Activated naive CD8-positive, alpha-beta T cell treated with anti-CD3 and anti-CD28 coated beads for 36 hours (primary cell): Measurements from ENCODE around the gene IRS1. TPM values are rescaled to one million over a fixed set of nuclear protein-coding genes. Genes with fewer than 3 reads are reported as not detected.

Experiments used
- DNase-seq: peaks from one replicate; pipeline ENCODE4 v3.0.0; 2021
- H3K27ac Mint-ChIP-seq: one replicate; pipeline ENCODE4 v1.8.0; 2022; ENCODE audit warnings: mild to moderate bottlenecking, moderate library complexity, mixed read lengths
- H3K27me3 Mint-ChIP-seq: one replicate; pipeline ENCODE4 v1.8.0; 2022; ENCODE audit warnings: mild to moderate bottlenecking, mixed read lengths
- H3K36me3 Mint-ChIP-seq: one replicate; pipeline ENCODE4 v1.8.0; 2021; ENCODE audit warnings: mild to moderate bottlenecking, mixed read lengths
- H3K4me1 Mint-ChIP-seq: one replicate; pipeline ENCODE4 v1.8.0; 2021; ENCODE audit warnings: mixed read lengths
- H3K4me3 Mint-ChIP-seq: one replicate; pipeline ENCODE4 v1.8.0; 2022; ENCODE audit warnings: mild to moderate bottlenecking, moderate library complexity, mixed read lengths
- H3K9me3 Mint-ChIP-seq: one replicate; pipeline ENCODE4 v1.8.0; 2022; ENCODE audit warnings: mixed read lengths
- total RNA-seq, 2 experiments: library from RNA; stranded (reverse); gene quantifications; one replicate each; pipeline ENCODE4 v1.2.3, GENCODE V29; 2021

IRS1 gene
- total RNA-seq, 2 experiments from 2014 or later, result 4.4 to 5.1 TPM

DNA sequence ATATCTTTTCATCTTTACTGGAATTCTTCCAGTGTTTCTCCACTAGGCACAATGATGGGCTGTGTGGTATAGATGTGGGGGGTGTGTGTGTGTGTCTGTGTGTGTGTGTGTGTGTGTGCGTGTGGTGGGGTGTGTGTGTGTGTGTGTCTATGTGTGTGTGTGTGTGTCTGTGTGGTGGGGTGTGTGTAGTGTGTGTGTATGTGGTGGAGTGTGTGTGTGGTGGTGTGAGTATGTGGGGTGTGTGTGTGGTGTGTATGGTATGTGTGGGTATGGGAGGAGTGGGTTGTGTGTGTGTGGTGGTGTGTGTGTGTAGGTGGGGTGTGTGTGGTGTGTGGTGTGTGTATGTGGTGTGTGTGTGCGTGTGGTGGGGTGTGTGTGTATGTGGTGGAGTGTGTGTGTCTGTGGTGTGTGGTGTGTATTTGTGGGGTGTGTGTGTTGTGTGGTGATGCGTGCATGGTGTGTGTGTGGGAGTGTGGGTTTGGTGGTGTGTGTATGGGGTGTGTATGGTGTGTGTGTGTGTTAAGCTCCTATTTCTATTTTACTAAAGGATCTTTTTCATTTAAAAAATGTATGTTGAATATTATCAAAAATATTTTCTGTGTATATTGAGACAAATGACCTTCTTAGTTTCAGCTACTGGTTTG lies 84.2 kb downstream of the IRS1 start:
- H3K27ac Mint-ChIP-seq, result no peak overlapping the region
- peaks cover 18% of the 10 kb centered on the region for H3K27me3 Mint-ChIP-seq
- no peak overlapping the region for H3K4me3 Mint-ChIP-seq
- H3K4me1 Mint-ChIP-seq, result peaks cover 5% of the 10 kb centered on the region
- no peak for DNase-seq
- no peaks in the 10 kb centered on the region for H3K9me3 Mint-ChIP-seq
- no peaks in the 10 kb centered on the region for H3K36me3 Mint-ChIP-seq

DNA sequence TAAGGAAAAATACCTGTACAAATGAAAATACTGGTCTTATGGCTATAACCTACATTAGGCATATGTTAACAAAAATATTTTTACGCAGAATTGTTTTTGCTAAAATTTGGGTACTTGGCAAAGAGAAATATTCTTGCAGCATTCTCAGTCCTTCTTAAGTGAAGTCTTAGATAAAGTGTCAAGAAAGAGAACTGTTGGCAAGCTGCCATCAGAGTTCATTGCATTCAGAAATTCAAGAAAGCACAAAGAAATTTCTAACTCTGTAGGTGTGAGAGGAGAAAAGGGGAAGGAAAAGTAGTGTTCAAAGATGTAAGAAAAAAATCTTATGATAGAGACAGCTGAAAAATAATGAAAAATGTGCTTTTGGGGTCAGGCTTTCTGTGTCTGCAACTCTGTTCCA lies 86.7 kb downstream of the IRS1 start:
- Mint-ChIP-seq H3K4me3 (no peak overlapping the region), H3K36me3 (no peaks in the 10 kb centered on the region), H3K27ac (no peak overlapping the region), H3K27me3 (peaks cover 6% of the 10 kb centered on the region), H3K4me1 (peaks cover 5% of the 10 kb centered on the region), H3K9me3 (no peaks in the 10 kb centered on the region)
- no peak for DNase-seq

DNA sequence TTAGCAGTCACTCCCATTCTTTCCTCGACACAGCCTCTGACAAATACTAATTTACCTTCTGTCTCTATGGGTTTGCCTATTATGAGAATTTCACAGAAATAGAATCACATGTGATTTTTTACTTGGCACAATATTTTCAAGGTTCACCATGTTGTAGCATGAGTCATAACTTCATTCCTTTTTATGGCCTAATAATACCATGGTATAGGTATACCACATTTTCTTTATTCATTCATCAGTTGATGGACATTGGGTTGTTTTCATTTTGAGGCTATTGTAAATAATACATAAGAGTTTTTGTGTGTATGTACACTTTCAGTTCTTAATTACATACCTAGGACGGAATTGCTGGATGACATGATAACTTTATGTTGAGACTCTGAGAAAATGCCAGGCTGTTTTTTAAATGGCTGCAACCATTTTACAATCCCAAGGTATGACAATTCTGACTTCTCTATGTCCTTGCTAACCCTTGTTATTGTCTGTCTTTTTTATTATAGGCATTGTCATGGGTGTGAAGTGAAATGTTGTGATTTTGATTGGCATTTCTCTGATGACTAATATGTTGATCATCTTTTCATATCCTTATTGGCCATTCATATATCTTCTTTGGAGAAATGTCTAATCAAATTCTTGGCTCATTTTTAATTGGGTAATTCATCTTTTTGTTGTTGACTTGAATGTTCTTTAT lies 87.9 kb downstream of the IRS1 start:
- DNase-seq, result no peak
- Mint-ChIP-seq H3K9me3 (no peaks in the 10 kb centered on the region), H3K4me3 (no peak overlapping the region), H3K27ac (no peak overlapping the region), H3K4me1 (peaks cover 5% of the 10 kb centered on the region), H3K27me3 (peaks cover 6% of the 10 kb centered on the region), H3K36me3 (no peaks in the 10 kb centered on the region)

GRCh38 chr2:226707499-226707898 lies 92.1 kb downstream of the IRS1 start:
- no peak for DNase-seq
- Mint-ChIP-seq H3K4me3 (no peak overlapping the region), H3K9me3 (no peaks in the 10 kb centered on the region), H3K27me3 (peaks cover 4% of the 10 kb centered on the region), H3K4me1 (no peaks in the 10 kb centered on the region), H3K27ac (no peak overlapping the region), H3K36me3 (no peaks in the 10 kb centered on the region)

GRCh38 chr2:226705965-226706364 lies 93.7 kb downstream of the IRS1 start:
- H3K36me3 Mint-ChIP-seq, result no peaks in the 10 kb centered on the region
- H3K9me3 Mint-ChIP-seq, result no peaks in the 10 kb centered on the region
- H3K4me3 Mint-ChIP-seq, result no peak overlapping the region
- no peak overlapping the region for H3K27ac Mint-ChIP-seq
- H3K4me1 Mint-ChIP-seq, result peaks cover 3% of the 10 kb centered on the region
- H3K27me3 Mint-ChIP-seq, result peaks cover 7% of the 10 kb centered on the region
- no peak for DNase-seq

- DNase-seq, result no peak
- H3K4me1 Mint-ChIP-seq, result peaks cover 4% of the 10 kb centered on the region
- no peaks in the 10 kb centered on the region for H3K9me3 Mint-ChIP-seq
- no peak overlapping the region for H3K27ac Mint-ChIP-seq
- H3K36me3 Mint-ChIP-seq, result no peaks in the 10 kb centered on the region
- H3K4me3 Mint-ChIP-seq, result no peak overlapping the region
- peaks cover 8% of the 10 kb centered on the region for H3K27me3 Mint-ChIP-seq
These were observed 94.3 kb downstream of the IRS1 start for GRCh38 chr2:226705133-226705886.

- H3K4me3 Mint-ChIP-seq, result no peak overlapping the region
- H3K27me3 Mint-ChIP-seq, result peaks cover 11% of the 10 kb centered on the region
- peaks cover 4% of the 10 kb centered on the region for H3K4me1 Mint-ChIP-seq
- H3K9me3 Mint-ChIP-seq, result no peaks in the 10 kb centered on the region
- DNase-seq, result no peak
- H3K27ac Mint-ChIP-seq, result no peak overlapping the region
- H3K36me3 Mint-ChIP-seq, result no peaks in the 10 kb centered on the region
These were observed 96.1 kb downstream of the IRS1 start for GRCh38 chr2:226703514-226703913.

DNA sequence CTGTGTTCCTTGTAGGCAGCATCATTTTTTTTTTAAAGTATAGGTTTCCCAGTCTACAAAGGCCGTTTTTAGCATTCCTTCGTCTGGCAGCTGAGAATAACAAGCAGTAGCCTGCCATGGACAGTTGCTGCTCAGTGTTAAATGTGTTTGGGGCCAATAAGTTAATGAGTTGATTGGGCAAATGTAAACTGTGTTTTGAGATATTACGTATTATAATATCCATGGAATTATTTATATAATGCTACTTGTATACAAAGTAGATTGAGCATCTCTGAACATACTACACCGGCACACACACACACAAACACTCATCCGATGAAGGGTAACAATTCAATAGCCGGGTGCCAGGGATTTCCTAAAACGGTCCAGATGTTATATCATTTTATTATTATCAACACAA lies 97.2 kb downstream of the IRS1 start:
- Mint-ChIP-seq H3K27me3 (peaks cover 11% of the 10 kb centered on the region), H3K9me3 (no peaks in the 10 kb centered on the region), H3K36me3 (no peaks in the 10 kb centered on the region), H3K4me3 (no peak overlapping the region), H3K27ac (no peak overlapping the region), H3K4me1 (peaks cover 4% of the 10 kb centered on the region)
- no peak for DNase-seq

DNA sequence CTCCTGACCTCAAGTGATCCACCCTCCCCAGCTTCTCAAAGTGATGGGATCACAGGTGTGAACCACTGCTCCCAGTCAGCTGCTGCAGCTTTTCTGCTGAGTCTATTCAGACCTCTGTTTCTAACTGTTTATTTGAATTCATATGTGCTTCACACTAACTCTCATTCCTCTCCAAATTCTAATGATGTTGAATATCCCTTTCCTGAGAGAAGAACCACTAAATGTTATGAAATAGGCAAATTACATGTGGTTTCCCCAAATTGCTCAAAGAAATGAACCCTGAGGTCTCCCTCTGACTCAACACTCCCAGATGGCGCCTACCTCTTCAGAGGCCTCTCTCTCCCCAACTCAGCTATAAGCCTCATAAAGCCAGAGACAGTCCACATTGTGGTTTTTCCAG lies 98.6 kb downstream of the IRS1 start:
- no peak overlapping the region for H3K27ac Mint-ChIP-seq
- H3K9me3 Mint-ChIP-seq, result no peaks in the 10 kb centered on the region
- H3K4me1 Mint-ChIP-seq, result peaks cover 4% of the 10 kb centered on the region

DNA sequence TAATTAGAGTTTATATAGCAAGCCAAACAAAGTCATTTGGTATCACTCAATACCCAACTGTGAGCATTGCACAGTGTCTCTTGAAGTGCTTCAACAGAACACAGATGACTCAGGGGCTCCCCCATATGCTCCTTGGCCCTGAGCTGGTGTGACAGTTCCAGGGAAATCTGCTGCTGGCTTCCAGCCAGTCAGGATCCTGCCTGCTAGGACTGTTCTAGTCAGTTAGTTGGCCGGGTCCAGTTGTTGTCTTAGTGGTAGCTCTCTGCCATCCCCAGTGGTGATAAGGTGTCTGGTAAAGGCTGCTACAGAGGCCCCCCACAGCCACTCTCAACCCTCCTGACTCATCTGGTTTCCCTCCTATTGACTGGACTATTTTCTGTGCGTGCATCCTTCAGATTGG lies 100.3 kb downstream of the IRS1 start:
- no peak overlapping the region for H3K27ac Mint-ChIP-seq
- H3K27me3 Mint-ChIP-seq, result peaks cover 11% of the 10 kb centered on the region
- H3K9me3 Mint-ChIP-seq, result no peaks in the 10 kb centered on the region
- DNase-seq, result no peak
- no peaks in the 10 kb centered on the region for H3K36me3 Mint-ChIP-seq
- peaks cover 4% of the 10 kb centered on the region for H3K4me1 Mint-ChIP-seq
- H3K4me3 Mint-ChIP-seq, result no peak overlapping the region

More for the DNA sequence above, 98.6 kb downstream of the IRS1 start:
- DNase-seq, result no peak
- H3K4me3 Mint-ChIP-seq, result no peak overlapping the region
- H3K36me3 Mint-ChIP-seq, result no peaks in the 10 kb centered on the region
- peaks cover 11% of the 10 kb centered on the region for H3K27me3 Mint-ChIP-seq

GRCh38 chr2:226698671-226699070 lies 100.9 kb downstream of the IRS1 start:
- Mint-ChIP-seq H3K27ac (no peak overlapping the region), H3K36me3 (no peaks in the 10 kb centered on the region), H3K9me3 (no peaks in the 10 kb centered on the region), H3K27me3 (peaks cover 11% of the 10 kb centered on the region), H3K4me3 (no peak overlapping the region), H3K4me1 (peaks cover 4% of the 10 kb centered on the region)
- no peak for DNase-seq

DNA sequence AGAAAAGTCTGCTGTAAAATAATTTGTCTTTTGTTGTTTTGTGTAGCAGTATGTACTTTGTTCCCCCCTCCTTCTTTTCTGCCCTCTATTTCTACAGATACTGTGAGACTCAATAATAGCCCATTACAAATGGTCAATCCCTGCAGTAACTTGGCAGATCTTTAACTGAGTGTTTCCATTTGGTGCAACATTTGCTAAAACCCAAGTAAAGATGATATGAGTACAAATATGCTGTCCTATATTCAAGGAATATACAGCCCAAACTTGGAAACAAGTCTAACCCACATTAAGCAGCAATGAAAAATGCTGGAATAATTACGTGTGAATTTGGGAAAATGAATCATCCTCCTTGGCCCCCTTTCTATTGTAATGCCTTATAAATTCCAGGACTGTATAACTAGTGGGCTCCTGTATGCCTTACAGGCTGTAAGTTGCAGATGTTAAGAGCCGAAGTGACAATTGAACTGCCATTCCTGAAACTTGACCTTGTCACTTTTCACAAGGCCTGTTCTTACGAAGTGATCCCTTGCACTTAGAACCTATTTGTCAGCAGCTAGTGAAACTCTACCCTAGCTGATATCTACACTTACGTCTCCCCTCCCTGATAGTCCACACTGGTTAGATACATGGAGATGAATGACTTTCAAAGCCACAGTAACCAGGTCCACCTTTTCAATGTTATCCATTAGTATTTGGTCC lies 104.9 kb downstream of the IRS1 start:
- no peaks in the 10 kb centered on the region for H3K9me3 Mint-ChIP-seq
- no peaks in the 10 kb centered on the region for H3K36me3 Mint-ChIP-seq
- H3K27ac Mint-ChIP-seq, result no peak overlapping the region
- no peak overlapping the region for H3K4me3 Mint-ChIP-seq
- H3K27me3 Mint-ChIP-seq, result peaks cover 21% of the 10 kb centered on the region
- no peak for DNase-seq
- peaks cover 3% of the 10 kb centered on the region for H3K4me1 Mint-ChIP-seq

- H3K9me3 Mint-ChIP-seq, result no peaks in the 10 kb centered on the region
- DNase-seq, result no peak
- peaks cover 3% of the 10 kb centered on the region for H3K4me1 Mint-ChIP-seq
- no peaks in the 10 kb centered on the region for H3K36me3 Mint-ChIP-seq
- H3K27me3 Mint-ChIP-seq, result peaks cover 21% of the 10 kb centered on the region
- no peak overlapping the region for H3K4me3 Mint-ChIP-seq
- no peak overlapping the region for H3K27ac Mint-ChIP-seq
These were observed 105.5 kb downstream of the IRS1 start for GRCh38 chr2:226694149-226694548.

GRCh38 chr2:226693521-226693920 lies 106.1 kb downstream of the IRS1 start:
- DNase-seq, result no peak
- Mint-ChIP-seq H3K36me3 (no peaks in the 10 kb centered on the region), H3K27ac (no peak overlapping the region), H3K4me3 (no peak overlapping the region), H3K9me3 (no peaks in the 10 kb centered on the region), H3K27me3 (peaks cover 26% of the 10 kb centered on the region), H3K4me1 (peaks cover 3% of the 10 kb centered on the region)

DNA sequence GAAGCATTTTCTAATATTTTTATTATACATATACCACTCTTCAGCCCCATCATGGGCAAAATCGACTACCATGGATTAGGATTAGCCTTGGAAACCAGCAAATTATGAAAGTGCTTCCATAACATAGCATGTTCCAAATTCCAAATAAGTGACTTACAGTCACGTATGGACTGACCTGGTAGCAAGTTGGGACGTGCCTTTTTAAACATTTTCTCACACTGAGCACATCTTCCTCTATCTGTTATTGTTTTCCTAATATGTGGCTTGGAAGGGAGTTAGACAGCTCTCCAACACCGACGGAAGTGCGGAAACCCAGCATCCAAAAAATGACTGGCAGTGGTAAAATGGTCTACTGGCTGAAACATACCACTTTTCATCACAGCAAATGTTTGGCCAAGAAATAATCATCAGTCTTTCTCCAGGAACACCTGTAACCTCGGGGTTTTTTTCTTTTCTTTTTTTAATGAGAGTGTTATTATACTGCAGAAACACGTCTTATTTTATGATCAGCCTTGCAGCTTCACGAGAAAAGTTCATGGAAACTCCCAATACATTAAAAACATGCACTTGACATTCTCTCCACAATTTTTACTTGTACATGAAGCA lies 107.0 kb downstream of the IRS1 start:
- DNase-seq, result no peak
- H3K9me3 Mint-ChIP-seq, result no peaks in the 10 kb centered on the region
- no peak overlapping the region for H3K27ac Mint-ChIP-seq
- H3K4me1 Mint-ChIP-seq, result peaks cover 3% of the 10 kb centered on the region
- H3K4me3 Mint-ChIP-seq, result no peak overlapping the region
- H3K36me3 Mint-ChIP-seq, result no peaks in the 10 kb centered on the region
- peaks cover 35% of the 10 kb centered on the region for H3K27me3 Mint-ChIP-seq
